Skeletal muscle tissue (tissue), 4 donors: ENCODE results near the gene OR6V1. TPM values are rescaled to one million over a fixed set of nuclear protein-coding genes. Genes with fewer than 3 reads are reported as not detected.

Source experiments
- H3K27ac ChIP-seq: one replicate; pipeline ENCODE4 v1.7.0; 2013; ENCODE audit warnings: mild to moderate bottlenecking, low read depth, low read length, inconsistent platforms
- H3K27me3 ChIP-seq, 3 donors: one replicate each; pipeline ENCODE4 v1.7.0; 2013; ENCODE audit warnings: low read length in 3 of 3; ENCODE audit not compliant: control insufficient read depth in 3 of 3, insufficient read depth in 3 of 3
- H3K36me3 ChIP-seq, 3 donors: one replicate each; pipeline ENCODE4 v1.7.0; 2013; ENCODE audit warnings: low read length in 3 of 3; ENCODE audit not compliant: control insufficient read depth in 3 of 3, insufficient read depth in 3 of 3
- H3K4me1 ChIP-seq, 3 donors: one replicate each; pipeline ENCODE4 v1.7.0; 2013; ENCODE audit warnings: low read length in 3 of 3, mild to moderate bottlenecking in 3 of 3; ENCODE audit not compliant: control insufficient read depth in 3 of 3, insufficient read depth in 3 of 3
- H3K4me3 ChIP-seq, 3 donors: one replicate each; pipeline ENCODE4 v1.7.0; 2013; ENCODE audit warnings: low read length in 3 of 3
- H3K9ac ChIP-seq, 3 donors: one replicate each; pipeline ENCODE4 v1.7.0; 2013; ENCODE audit warnings: low read length in 3 of 3, mild to moderate bottlenecking in 3 of 3, moderate library complexity in 2 of 3, low read depth in 1 of 3
- H3K9me3 ChIP-seq, 3 donors: one replicate each; pipeline ENCODE4 v1.7.0; 2013; ENCODE audit warnings: low read length in 3 of 3; ENCODE audit not compliant: control insufficient read depth in 3 of 3
- total RNA-seq: library from RNA; depleted of rRNA; stranded (reverse); fragments of >200 nt; gene quantifications from one replicate; pipeline ENCODE4 v1.2.3, GENCODE V29; 2014
- donor health status: Osteomylitis.

Gene OR6V1, protein sequence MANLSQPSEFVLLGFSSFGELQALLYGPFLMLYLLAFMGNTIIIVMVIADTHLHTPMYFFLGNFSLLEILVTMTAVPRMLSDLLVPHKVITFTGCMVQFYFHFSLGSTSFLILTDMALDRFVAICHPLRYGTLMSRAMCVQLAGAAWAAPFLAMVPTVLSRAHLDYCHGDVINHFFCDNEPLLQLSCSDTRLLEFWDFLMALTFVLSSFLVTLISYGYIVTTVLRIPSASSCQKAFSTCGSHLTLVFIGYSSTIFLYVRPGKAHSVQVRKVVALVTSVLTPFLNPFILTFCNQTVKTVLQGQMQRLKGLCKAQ
- total RNA-seq = not detected

DNA sequence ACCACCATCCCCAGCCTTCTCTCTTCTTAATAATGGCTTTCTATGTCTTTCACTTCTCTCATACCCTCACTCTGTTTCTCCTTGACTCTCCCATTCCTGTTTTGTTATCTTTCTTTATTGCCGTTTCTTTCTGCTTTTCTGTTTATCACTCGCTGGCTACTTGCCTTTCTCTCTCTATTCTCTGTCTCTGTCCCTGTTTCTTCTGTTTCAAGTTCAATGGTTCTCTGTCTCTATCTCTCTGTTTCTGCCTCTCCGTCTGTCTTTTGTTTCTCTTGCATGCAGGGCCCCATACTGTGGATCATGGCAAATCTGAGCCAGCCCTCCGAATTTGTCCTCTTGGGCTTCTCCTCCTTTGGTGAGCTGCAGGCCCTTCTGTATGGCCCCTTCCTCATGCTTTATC lies at the start of gene OR6V1:
Gene OR6V1, plus strand, starts transcription at position 301 of the 400 bp plus-strand sequence. Its CDS starts 0 bp downstream, at position 301.
- no peaks in the 10 kb centered on the region for H3K36me3 ChIP-seq
- peaks cover 3 to 11% (median 10%) of the 10 kb centered on the region in 3 donors for H3K4me1 ChIP-seq
- H3K4me3 ChIP-seq = no peak within 1 kb of the TSS
- H3K9me3 ChIP-seq = no peaks in the 10 kb centered on the region
- H3K9ac ChIP-seq = no peak within 1 kb of the TSS
- no peak within 1 kb of the TSS for H3K27ac ChIP-seq
- no peaks in the 10 kb centered on the region for H3K27me3 ChIP-seq

DNA sequence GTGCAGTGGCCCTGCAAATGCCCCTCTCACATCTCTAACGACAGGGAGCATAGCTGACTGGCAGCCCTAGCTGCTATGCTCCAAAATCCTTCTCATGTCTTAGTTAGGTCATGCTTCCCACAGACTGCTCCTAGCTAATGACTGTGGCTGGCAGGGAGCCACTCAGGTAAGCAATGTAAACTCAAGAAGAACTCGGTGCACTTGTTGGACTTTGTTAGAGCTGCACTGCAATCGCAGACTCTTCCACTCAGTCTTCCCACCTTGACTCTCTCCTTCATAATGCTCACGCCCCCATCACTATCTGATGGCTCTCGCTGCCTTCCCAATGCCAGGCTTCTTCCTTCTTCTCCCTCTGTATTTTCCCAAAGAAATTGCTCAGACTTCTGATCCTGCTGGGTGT lies 49.2 kb upstream of the OR6V1 start:
- H3K36me3 ChIP-seq = no peaks in the 10 kb centered on the region
- peaks cover 0 to 3% (median 0%) of the 10 kb centered on the region in 3 donors for H3K9me3 ChIP-seq
- H3K4me3 ChIP-seq = no peak overlapping the region
- H3K27me3 ChIP-seq = peaks cover 0 to 2% (median 0%) of the 10 kb centered on the region in 3 donors
- H3K9ac ChIP-seq = no peak overlapping the region
- H3K27ac ChIP-seq = no peak overlapping the region
- no peaks in the 10 kb centered on the region for H3K4me1 ChIP-seq

DNA sequence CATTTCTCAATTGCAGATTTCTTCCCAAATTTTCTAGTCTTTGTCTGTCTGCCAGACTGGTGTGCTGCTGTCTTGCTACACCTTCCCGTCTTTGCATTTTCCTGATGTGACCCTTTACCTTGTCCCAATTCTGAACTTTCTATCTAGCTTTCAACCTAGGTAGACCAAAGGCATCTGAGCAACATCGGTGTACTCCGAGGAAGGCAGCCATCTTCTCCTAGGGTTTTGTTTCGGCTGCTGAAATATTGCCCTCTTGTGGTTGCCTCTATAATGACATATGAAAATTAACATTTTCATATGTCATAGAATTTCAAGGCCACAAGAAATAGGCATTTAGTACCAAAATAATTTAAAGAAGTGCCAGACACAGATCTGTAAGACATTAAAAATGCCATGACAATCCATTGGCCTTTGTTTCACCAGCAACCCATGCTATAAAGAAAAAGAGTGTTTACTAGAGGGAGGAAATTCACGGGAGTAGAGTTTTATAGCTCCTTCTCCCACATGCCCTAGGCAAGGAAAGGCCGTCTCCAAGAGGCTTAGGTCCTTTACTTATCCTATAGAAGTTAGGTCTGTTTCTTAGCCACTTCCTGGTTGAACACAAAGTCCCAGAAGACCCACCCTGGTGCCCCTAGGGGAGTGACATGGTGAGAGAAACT lies 48.6 kb upstream of the OR6V1 start:
- no peaks in the 10 kb centered on the region for H3K4me1 ChIP-seq
- H3K9ac ChIP-seq = no peak overlapping the region
- no peak overlapping the region for H3K27ac ChIP-seq
- H3K36me3 ChIP-seq = no peaks in the 10 kb centered on the region
- peaks cover 0 to 2% (median 0%) of the 10 kb centered on the region in 3 donors for H3K27me3 ChIP-seq
- peaks cover 0 to 3% (median 0%) of the 10 kb centered on the region in 3 donors for H3K9me3 ChIP-seq
- peak overlapping the region in 1 of 3 donors; percentile 59 for H3K4me3 ChIP-seq

DNA sequence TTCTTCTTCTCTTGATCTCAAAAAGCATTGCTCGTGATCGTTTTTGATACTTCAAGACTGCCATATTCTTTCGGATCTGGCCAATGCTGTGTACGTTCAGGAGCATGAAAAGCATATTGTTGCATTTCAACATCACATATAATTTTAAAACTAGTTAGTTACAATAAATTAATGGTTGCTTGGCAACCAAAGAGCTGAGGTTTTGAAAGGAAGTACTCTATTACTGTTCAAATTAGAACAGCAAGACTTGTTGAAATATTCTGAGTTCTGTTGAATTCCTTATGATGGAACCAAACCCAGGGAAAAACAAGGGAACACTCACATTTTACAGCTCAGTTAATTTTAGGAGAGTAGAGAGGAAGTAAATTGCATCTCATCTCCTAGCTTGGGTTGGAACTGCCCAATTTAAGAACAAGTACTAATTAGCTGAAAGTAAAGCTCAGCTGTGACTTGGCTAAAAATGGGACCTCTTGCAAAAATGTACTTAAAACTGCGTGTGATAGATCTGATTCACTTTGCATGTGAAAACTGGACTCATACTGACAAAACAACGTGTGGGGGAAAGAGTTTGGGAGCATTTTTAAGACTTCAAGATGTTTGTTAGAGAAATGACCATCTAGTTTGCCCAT lies 46.4 kb upstream of the OR6V1 start:
- Histone ChIP-seq H3K27ac (no peak overlapping the region), H3K36me3 (no peaks in the 10 kb centered on the region)

DNA sequence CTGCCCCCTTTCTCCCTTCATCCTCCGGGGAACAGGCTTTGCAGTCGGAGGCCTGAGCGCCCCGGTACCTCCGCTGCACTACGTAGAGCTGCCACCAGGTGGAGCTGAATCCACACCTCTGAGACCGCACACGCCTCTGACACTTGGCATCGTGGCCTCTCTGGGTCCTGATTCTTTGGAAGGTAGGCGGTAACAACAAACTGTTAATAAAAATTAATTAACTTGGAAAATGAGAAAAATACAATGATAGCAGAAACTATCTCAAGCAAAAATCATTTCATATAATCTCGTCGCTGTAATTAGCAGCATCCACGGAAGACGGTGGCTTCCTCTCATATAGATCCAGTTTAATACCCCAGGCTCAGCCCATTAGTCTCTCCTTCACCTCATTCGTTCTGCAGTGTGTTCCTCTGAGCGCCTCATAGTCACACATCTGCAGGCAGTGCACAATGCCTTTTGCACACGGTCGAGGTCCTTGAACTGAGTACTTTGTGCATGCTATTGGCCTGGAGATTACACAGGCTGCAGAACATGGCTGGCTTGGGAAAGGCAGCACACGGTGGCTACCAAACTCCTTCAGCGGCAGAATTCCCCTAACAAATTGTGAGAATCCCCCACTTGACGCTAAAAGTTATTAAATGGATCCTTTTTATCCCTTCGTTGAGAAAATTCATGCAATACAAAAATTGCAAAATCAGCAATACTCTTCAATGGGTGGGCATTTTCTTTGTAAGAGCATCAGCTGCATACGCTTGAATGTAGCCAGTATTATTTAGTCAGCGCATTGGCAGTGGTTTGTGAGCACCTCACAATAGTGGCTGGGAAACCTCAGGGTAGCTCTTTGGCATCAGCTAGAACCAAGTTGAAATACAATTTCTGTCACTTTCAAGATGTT lies 43.9 kb upstream of the OR6V1 start:
- H3K27ac ChIP-seq = no peak overlapping the region
- peaks cover 0 to 2% (median 0%) of the 10 kb centered on the region in 3 donors for H3K27me3 ChIP-seq
- no peaks in the 10 kb centered on the region for H3K36me3 ChIP-seq
- H3K9ac ChIP-seq = no peak overlapping the region
- H3K9me3 ChIP-seq = no peaks in the 10 kb centered on the region
- peaks cover 0 to 2% (median 0%) of the 10 kb centered on the region in 3 donors for H3K4me1 ChIP-seq
- H3K4me3 ChIP-seq = no peak overlapping the region

More for the DNA sequence above, 46.4 kb upstream of the OR6V1 start:
- H3K27me3 ChIP-seq = peaks cover 0 to 2% (median 0%) of the 10 kb centered on the region in 3 donors
- H3K4me3 ChIP-seq = no peak overlapping the region
- peaks cover 0 to 3% (median 0%) of the 10 kb centered on the region in 3 donors for H3K9me3 ChIP-seq
- no peaks in the 10 kb centered on the region for H3K4me1 ChIP-seq
- no peak overlapping the region for H3K9ac ChIP-seq

DNA sequence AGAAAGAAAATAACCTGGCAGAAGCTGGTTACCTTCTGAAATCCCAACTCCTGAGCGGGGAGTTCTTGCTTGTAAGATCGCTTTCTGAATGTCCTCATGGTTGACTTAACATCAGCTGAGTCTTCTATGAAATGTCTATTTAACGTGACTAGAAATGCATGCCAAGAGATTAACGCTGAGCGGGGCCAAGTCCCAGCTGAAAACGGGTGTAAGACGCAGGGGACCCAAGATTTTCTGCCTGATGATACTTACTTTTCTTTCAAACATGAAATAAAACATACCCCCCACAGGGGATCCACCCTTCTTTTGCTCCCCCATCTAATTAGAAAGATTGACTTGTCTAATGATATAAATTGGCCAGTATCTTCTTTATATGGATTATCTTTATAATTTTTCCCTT lies 40.1 kb upstream of the OR6V1 start:
- Histone ChIP-seq H3K36me3 (no peaks in the 10 kb centered on the region), H3K27me3 (peaks cover 0 to 2% (median 0%) of the 10 kb centered on the region in 3 donors), H3K9ac (no peak overlapping the region), H3K27ac (no peak overlapping the region), H3K4me3 (no peak overlapping the region), H3K4me1 (peaks cover 0 to 10% (median 5%) of the 10 kb centered on the region in 3 donors), H3K9me3 (no peaks in the 10 kb centered on the region)

DNA sequence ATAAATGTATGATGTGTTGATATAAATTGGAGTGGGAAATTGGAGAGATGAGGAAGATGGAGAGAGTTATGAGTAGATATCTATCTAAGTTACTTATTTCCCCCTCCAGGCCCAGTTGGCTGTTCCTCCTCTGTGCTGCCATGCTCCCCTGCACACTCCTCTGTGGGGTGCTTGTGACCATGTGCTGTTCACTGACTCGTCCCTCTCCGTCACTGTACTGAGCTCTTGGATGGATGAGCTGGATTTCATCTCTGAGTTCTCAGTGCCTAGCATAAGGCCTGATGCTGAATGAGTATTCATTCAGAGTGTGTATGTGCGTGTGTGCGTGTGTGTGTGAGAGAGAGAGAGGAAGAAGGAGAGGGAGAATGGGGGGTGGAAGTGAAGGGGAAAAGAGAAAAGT lies 39.7 kb upstream of the OR6V1 start:
- no peaks in the 10 kb centered on the region for H3K9me3 ChIP-seq
- no peaks in the 10 kb centered on the region for H3K27me3 ChIP-seq
- H3K36me3 ChIP-seq = no peaks in the 10 kb centered on the region
- no peak overlapping the region for H3K9ac ChIP-seq
- no peak overlapping the region for H3K27ac ChIP-seq
- peaks cover 0 to 10% (median 5%) of the 10 kb centered on the region in 3 donors for H3K4me1 ChIP-seq
- H3K4me3 ChIP-seq = no peak overlapping the region

DNA sequence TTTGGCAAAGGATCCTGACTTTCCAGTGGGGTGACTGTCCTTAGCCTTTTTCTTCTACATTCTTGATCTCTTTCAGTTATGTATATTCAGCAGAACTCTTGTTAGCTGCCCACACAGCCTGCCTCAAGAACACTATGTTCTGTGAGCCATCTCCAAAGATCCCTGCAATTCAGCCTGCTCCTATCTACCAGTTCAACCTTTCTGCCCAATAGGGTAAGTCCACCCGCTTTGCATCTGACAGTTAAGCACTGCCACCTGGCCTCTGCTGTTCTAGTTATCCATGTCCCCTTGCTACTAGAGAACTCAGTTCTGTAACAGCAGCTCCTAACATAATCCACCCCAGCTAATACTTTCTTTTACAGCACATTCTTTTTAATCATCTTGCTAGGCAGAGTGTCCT lies 38.7 kb upstream of the OR6V1 start:
- Histone ChIP-seq H3K4me1 (peaks cover 0 to 10% (median 5%) of the 10 kb centered on the region in 3 donors), H3K36me3 (no peaks in the 10 kb centered on the region), H3K9me3 (no peaks in the 10 kb centered on the region), H3K9ac (no peak overlapping the region), H3K27me3 (no peaks in the 10 kb centered on the region), H3K4me3 (no peak overlapping the region), H3K27ac (peak overlapping the region; percentile 5)

DNA sequence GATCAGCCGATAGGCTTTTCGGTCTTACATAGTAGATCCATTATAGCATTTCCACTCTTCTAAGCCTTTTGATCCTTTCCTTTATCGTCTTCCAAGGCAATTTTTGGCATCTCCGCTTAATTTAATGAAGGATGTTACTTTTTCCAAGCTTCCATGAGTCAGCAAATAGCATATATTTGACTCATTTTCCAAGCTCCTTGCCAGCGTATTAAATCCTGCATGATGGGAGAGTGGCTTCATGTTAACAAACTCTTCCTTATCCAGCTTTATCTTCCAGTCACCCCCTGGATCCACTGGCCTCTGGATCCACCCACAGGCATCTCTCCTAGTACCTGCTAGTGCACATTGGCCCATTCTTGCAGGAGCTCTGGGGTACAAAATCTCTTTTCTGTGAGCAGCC lies 38.2 kb upstream of the OR6V1 start:
- Histone ChIP-seq H3K27me3 (no peaks in the 10 kb centered on the region), H3K4me1 (peaks cover 0 to 10% (median 5%) of the 10 kb centered on the region in 3 donors), H3K36me3 (no peaks in the 10 kb centered on the region), H3K4me3 (no peak overlapping the region), H3K9me3 (no peaks in the 10 kb centered on the region), H3K27ac (peak overlapping the region; percentile 5), H3K9ac (no peak overlapping the region)
